Activated CD4-positive, alpha-beta T cell treated with anti-CD3 and anti-CD28 coated beads for 48 hours (primary cell): ENCODE results near the gene CST1.
A peak's percentile ranks its signal among the peaks of the same experiment; 100 is the strongest.
"Not testable (repeated sequence)": the region's sequence is repeated elsewhere in the genome, so short reads cannot be mapped to it uniquely, and the experiment has no call there.

ENCODE experiments used
- DNase-seq: peaks from one replicate; pipeline ENCODE4 v3.0.0-alpha.2; 2020

CST1 gene

GRCh38 chr20:23750786-23751185, at the start of gene CST1:
Gene CST1 (minus strand): TSS chr20:23750935. CDS start chr20:23750866, 69 bp downstream.
- DNase-seq = not testable (repeated sequence)

GRCh38 chr20:23799216-23799847, 48.6 kb upstream of the CST1 start:
- DNase-seq = peak; percentile 60

DNA sequence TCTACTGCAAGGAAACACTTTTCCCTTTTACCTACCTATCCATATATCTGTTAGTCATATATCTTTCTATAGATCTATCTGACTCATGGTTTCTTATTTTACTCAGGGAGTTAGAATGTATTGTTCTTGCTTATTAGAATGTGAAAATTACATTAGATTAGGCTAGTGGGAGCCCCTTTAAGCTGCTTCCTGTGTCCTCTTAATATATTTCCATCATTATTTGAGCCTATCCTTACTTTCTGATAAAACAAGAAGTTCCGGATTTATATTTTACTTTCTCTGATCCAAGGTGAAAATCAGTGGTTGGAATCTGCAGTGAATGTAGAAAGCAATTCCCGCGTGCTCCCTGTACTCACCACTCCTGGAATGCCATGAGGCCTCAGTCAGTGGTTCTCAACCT, 44.8 kb upstream of the CST1 start:
- no peak for DNase-seq

- DNase-seq = no peak
Observed at GRCh38 chr20:23794841-23795240, 44.1 kb upstream of the CST1 start.

DNA sequence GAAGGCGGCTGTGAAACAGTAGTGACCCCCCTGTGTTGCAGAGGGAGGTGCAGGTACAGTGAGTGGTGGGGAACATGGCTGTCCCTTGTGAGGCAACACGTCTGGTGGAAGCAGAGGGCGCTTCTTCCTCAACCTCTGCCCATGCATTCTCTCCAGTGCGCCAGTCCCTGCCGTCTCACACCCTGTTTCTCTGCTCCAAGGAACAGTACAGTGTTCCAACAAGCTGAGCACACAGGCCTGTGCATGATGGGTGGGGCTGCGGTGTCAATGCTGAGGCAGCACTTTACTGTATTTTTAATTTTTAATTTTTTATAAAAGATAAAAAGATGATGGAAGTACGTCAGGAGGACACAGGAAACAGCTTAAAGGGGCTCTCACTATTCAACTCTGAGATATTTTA, 43.3 kb upstream of the CST1 start:
- DNase-seq = no peak

- no peak for DNase-seq
Observed at GRCh38 chr20:23783447-23783846, 32.7 kb upstream of the CST1 start.

DNA sequence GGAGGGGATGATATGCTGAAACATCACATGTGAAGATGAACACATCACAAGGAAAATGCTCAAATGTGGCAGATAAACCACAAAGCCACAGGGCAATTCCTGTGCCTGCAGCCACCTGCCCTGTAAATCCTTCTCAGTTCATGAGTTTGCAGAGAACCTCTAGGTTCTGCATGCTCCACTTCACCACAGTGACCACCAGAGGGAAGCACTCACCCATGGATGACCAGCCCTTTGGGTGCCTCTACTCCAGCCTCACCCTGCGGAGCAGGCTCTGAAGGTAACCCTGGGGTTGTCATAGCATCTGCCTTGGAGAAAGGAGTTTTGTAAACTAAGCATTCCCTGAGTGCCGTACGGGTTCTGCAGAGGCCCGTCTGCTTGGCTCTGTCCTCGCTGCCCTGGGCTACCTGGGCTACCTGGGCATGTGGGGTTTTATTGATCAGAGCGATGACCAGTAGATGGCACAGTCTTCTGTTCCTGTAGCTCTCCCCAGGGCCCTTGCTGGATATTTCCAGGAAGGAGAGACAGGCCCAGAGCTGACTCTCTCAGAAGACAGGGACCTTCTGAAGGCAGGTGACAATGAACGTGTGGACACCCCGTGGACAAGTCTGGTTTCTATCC, 31.7 kb upstream of the CST1 start:
- DNase-seq = peak; percentile 37

- not testable (repeated sequence) for DNase-seq
Observed at GRCh38 chr20:23778676-23779075, 27.9 kb upstream of the CST1 start.

- not testable (repeated sequence) for DNase-seq
Observed at GRCh38 chr20:23777380-23777779, 26.6 kb upstream of the CST1 start.

DNA sequence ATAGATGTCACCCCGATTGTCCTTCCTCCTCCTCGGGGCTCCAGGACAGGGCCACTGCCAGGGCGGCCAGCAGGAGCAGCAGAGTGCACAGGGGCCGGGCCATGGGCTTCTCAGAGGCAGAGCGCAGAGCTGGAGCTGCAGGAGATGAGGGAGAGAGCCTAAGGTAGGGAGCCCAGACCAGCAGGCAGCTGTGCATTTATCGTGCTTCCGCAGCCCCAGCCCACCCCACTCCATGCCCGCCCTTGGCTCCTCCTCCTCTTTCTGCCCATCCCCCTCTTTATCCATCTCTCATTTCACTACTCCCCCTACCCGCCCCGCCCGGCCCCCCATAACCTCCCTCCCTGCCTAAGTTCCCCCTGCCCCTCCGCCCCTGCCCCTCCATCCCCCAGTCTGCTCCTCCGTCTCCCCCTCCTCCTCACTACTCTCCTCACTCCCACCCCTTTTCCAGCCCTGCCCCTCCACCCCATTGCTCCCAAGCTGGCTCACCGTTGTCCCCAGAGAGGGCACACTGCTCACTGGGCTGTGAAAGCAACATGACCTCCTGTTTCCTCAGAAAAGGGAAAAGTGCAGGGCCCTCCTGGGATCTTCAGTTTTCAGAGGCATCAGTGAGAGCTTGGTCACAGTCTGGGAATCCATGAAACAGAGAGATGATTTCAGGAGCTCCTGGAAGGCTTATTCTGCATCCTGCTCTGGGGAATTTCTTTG, 25.5 kb upstream of the CST1 start:
- DNase-seq = no peak

DNA sequence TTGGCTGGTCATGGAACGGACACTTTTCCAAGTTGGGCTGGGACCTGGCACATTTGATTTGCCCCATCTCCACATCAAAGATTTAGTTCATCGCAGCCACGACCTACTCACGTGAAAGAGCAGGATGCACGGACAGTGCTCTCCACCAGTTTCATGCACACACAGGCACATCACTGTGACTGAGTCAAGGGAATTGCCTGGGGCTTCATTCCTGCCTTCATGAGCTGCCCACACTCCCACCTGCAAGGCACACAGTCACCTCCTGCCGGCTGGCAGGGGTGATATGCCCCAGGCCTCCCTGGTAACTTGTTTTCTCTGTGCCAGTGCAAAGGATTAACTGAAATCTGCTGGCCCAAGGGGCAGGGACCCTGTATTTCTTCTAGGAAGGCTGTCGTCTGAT, 23.3 kb upstream of the CST1 start:
- DNase-seq = no peak

DNA sequence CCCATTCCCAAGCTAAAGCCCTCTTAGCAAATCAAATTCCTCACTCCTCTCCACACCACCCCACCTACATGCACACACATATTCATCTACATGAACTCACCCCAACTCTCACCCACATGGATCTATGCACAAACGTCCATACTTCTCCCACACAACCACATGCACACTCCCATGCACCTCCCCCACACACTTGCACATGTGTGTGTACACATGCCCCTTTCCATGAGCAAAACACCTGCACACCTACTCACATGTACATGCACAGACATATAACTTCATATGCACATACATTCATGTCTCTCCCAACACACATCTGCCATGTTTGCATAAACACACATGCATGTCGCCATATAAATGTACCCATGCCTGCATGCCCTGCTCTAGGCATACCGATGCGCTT, 22.8 kb upstream of the CST1 start:
- no peak for DNase-seq

- DNase-seq = no peak
Observed at GRCh38 chr20:23773127-23773526, 22.4 kb upstream of the CST1 start.

GRCh38 chr20:23772074-23772473, 21.3 kb upstream of the CST1 start:
- DNase-seq = no peak

- no peak for DNase-seq
Observed at GRCh38 chr20:23770384-23770783, 19.6 kb upstream of the CST1 start.

- not testable (repeated sequence) for DNase-seq
Observed at GRCh38 chr20:23768520-23768919, 17.8 kb upstream of the CST1 start.

DNA sequence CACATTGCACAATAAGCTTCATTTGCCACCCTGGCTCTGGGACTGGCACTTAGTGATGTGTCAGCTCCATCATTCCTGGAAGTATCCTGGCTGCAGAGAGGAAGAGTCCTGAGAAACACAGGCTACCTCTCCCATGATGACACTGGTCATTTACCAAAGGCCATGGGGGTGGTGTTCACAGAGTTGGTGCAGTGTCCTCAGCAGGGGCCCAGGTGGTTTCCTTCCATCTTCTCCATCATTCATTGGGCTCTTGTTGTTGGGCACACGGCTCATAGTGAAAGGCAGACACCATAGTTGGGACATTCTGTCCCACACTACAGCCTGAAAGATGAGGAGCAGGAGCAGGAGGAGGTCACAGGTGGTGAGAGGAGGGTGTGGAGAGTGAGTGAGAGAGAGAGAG, 15.8 kb upstream of the CST1 start:
- no peak for DNase-seq

DNA sequence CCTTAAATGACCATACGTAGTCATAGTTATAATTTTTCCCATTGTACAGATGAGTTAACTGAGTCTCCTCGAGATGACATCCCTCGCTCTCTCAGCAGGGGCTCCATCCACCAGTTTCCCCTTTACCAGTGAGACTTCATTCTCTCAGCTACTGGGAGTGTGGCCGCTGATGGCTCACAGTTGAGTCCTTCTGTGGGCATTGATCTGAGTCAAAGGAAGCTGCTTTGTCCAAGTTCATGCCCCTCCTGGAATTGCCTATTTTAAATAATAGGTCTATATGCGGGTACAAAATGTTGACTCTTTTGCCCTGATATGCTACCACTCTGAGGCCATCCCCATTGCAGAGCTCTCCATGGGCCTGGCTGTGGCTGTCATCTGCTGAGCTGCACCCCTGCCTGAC, 14.8 kb upstream of the CST1 start:
- DNase-seq = no peak

DNA sequence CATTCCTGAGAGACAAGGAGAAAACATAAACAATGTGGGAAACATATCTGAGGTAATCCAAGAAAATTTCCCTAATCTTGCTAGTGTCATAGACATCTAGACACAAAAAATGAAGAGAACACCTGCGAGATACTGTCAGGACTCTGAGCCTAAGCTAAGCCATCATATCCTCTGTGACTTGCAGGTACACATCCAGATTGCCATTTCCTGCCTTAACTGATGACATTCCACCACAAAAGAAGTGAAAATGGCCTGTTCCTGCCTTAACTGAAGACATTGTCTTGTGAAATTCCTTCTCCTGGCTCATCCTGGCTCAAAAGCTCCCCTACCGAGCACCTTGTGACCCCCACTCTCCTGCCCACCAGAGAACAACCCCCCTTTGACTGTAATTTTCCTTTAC, 13.9 kb upstream of the CST1 start:
- not testable (repeated sequence) for DNase-seq

- DNase-seq = no peak
Observed at GRCh38 chr20:23763345-23763744, 12.6 kb upstream of the CST1 start.

- no peak for DNase-seq
Observed at GRCh38 chr20:23759306-23759940, 8.7 kb upstream of the CST1 start.

- DNase-seq = not testable (repeated sequence)
Observed at GRCh38 chr20:23756792-23757191, 6.1 kb upstream of the CST1 start.

- not testable (repeated sequence) for DNase-seq
Observed at GRCh38 chr20:23755131-23755611, 4.4 kb upstream of the CST1 start.

DNA sequence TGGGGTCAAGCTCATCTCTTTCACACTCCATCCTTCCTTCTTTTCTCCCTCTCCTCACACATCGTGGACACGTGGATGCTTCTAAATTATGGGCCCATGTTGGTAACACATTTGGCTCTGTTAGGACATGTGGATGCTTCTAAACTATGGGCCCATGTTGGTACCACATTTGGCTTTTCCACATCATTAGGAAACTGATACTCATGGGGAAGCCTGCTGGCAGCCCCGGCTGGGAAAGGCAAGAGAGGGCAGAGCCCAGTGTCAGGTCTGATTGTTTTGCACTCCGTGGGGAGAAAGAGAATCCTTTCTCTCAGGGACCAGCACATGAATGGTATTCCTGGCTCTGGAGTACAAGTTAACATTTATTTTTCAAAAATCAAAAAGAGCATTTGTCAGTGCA, 4.0 kb upstream of the CST1 start:
- DNase-seq = no peak
